T1000 (cell line): ENCODE data around the gene OPCML.

Source experiments
- DNase-seq: peaks from one replicate; lab custom pipeline; 2025; ENCODE audit warnings: mixed read lengths; lab: John Stamatoyannopoulos, UW

The OPCML gene

GRCh38 chr11:132658696-132659095 is 873.6 kb downstream of the OPCML start:
- no peak for DNase-seq

DNA sequence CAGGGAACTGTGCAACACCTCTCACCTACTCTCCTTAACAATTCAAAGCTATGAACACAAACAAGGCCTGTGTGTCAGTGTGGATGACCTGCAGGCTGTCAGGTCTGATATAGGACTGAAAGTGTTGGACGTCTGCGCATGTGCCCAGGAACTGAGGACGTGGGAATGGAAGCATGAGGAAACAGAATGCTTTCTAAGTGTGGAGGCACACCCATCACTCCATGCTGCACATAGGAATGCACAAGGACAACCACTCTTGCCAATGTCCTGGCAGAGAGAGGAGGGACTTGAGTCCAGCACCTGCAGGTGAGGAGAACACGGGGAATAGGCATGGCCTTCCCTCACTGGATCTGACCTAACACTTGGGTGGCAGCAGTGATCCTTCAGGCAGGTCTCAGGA is 874.3 kb downstream of the OPCML start:
- DNase-seq = no peak

GRCh38 chr11:132655187-132655855 is 877.0 kb downstream of the OPCML start:
- DNase-seq = no peak

GRCh38 chr11:132653237-132653636 is 879.1 kb downstream of the OPCML start:
- no peak for DNase-seq

DNA sequence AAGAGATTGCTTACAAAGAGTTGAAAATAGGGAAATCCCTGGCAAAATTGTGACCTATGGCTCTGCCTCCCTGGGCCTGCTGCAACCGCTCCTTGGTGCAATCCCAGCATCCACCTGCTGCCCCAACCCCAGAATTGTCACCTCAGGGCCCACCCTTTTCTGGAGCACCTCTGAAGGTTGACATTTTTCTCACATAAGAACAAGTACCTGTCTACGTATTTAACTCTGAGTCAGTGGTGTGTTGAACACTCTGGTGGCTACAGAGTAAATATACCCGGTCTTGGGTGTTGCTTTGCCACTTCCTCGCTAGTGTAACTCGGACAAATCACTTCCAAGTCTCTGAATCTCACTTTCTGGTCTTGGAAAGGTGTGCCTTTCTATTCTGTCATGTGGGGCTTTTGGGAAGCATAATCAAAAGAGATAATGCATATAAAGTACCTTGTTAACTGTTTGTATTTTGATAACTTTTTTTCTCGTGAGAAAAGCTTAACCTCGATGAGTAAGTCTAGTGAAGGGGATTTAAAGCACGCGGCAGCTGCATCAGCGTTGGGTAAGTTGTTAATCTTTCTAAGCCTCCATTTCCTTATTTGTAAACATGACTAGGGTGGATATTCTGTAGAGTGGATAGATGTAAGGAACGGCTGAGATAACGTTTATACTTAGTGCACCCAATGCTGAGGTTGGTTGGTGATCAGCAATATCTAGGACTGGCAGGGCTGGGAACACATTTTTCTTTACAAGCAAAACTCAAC is 881.2 kb downstream of the OPCML start:
- no peak for DNase-seq

DNA sequence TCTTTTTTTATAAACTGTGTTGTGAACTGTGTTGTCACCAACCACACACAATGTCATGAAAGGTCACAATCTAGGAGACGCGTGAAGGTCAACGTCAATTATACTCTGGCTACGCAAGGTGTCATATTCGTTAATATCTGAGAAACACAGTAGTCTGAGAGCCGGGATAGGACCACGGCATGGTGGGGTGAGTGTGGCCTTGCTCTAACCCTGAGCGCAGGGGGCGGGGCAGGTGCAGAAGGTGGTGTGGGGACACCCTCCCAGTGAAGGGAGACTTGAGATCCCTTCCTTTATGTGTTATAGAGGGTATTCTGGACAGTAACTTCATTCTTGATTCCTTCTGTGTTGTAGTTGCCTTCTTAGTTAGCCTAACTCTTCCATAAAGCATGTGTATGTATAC is 883.0 kb downstream of the OPCML start:
- no peak for DNase-seq

DNA sequence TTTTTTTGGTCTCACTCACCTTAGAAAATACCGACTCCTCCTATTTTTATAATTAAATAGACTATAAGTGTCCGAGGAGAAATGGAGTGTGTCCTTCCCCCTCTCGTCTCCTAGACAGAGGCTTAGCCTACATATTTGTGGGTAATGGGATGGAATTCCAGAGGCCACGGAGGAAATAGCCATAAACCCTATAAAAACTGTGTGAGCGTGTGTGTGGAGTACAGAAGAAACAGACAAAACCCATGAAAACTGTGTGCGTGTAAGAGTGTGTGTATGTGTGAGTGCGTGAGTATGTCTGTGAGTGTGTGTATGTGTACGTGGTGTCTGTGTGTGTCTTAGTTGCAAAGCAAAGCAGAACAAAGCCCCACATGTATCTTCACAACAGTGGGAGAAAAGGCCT is 883.5 kb downstream of the OPCML start:
- DNase-seq = no peak

DNA sequence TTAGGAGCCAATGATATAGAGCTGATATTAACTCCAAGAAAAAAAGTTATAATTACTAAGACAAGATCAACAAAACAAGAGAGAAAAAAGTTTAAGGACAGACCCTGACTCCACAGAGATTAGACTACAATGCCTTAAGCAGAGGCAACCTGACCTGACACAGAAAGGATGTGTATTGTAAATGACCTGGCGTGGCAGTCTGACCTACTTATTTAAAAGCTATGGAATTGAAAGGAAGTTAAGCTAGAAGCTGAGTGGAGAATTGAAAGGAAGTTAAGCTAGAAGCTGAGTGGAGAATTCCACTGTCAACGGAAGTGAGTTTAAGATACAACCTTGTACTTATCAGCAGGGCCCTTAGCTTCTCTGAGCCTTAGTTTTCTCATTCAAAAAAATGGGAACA is 885.4 kb downstream of the OPCML start:
- DNase-seq = no peak

GRCh38 chr11:132644520-132645239 is 887.6 kb downstream of the OPCML start:
- DNase-seq = no peak

- no peak for DNase-seq
Measured at GRCh38 chr11:132643239-132643638, 889.1 kb downstream of the OPCML start.

DNA sequence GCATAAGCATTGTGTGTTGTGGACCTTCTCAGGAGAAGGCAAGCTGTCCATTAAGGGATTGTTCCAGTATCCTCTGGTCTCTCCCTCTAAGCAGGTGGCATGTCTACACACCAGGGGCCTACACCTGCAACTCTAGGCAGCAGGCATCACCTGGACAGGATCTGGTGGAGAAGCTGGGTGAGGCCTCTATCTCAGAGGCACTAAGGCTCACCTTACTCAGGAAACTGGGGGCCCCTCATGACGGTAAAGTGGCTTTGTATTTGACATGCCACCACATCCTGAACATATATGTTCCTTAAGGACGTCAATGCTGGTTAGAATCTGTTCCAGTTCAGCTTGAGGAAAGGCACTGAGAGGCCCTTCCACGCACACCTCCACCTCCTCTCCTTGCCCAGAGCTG is 891.3 kb downstream of the OPCML start:
- no peak for DNase-seq

- DNase-seq = no peak
Measured at GRCh38 chr11:132639986-132640385, 892.3 kb downstream of the OPCML start.

- DNase-seq = no peak
Measured at GRCh38 chr11:132639403-132639802, 892.9 kb downstream of the OPCML start.

DNA sequence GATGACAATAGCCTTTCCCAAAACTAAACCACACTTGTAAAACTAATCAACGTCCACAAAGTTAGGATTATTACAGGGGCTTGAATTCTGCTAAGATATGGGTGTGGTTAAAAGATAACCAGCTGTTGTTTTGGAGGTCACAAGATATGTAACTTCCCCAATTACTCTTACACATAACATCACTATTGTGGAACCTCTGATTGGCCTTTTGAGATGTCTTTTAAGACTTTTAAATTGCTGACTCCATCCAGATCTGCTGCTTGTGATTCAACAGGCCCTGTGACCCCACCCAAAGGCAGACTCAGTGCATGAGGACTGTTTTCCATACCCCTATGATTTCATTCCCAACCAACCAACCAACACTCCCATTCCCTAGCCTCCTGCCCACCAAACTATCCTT is 893.9 kb downstream of the OPCML start:
- no peak for DNase-seq

- no peak for DNase-seq
Measured at GRCh38 chr11:132636523-132636922, 895.8 kb downstream of the OPCML start.

- peak; percentile 55 for DNase-seq
Measured at GRCh38 chr11:132632641-132633124, 899.6 kb downstream of the OPCML start.

GRCh38 chr11:132631989-132632388 is 900.3 kb downstream of the OPCML start:
- no peak for DNase-seq

DNA sequence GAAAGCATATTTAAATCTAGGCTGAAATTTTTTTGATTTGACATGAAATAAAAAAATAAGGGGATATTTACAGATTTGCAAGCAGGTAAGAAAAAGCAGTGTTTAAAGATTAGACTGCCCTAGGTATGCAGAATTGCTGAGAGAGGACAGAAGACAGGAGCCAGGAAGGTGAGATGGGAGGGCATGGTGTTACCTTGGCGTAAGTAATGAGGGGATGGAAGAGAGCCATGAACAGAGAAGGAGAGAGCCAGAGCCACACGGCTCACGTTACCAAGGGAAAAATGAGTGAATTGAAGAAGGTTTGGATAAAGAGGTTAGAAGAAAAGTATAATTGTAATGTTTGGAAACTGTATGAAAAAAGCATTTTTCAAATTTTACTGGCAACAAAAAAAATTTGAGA is 904.3 kb downstream of the OPCML start:
- DNase-seq = no peak

GRCh38 chr11:132626446-132626845 is 905.9 kb downstream of the OPCML start:
- no peak for DNase-seq

DNA sequence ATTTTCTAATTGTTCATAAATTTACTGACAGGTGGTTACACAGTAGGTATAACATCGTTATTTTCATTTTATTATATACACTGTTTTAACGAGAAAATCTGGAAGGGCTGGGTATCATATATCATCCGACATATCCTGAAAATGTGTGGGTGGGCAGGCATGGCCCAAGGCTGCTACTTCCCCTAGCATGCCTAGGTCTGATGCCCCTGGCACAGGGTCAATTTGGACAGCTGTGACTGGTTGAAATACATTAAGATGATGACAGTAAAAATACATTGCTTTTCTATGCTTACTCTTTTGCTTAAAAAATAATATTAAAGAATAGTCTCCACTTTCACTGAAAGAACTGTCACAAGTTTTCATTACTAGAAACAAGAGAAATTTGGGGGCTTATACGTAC is 908.8 kb downstream of the OPCML start:
- no peak for DNase-seq

- DNase-seq = no peak
Measured at GRCh38 chr11:132621976-132622580, 910.2 kb downstream of the OPCML start.

DNA sequence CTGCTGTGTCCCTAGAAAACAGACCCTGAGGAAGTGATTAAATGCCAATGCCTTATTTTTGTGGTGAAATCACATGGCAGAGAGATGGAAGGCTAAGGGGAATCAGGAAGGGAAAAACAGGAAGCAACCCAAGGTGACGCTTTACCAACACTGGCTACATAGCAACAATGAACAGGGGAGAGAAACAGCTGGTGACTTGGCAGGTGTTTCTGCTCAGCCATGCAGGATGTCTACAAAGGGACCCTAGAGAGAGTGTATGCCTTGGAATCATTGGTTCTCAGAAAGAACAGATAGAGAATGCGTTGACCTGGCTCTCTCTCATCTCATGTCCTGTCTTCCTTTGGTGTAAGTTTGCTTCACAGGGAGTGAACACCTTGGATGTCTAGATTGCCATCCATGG is 911.9 kb downstream of the OPCML start:
- DNase-seq = no peak

DNA sequence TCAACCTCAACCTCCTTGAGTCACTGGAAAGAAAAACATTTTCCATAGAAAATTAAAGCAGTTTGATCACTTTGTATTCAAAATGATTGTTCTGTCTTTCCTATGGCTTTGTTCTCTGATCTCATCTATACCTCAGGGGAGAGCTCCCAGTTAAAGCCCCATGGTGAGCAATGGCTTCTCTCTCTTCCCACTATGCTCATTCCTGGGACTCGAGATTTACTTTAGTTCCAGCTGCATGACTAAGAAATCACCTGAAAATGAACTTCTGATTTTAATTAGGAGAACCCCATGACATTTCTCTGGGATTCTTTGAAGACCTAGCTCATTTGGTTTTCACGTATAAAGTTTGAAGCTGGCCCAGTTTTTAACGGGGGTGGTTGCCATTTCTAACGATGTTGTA is 921.5 kb downstream of the OPCML start:
- DNase-seq = no peak
